ENCODE data around the gene LRMDA. TPM values are rescaled to one million over a fixed set of nuclear protein-coding genes. Genes with fewer than 3 reads are reported as not detected.

The LRMDA gene
- total and polyA plus RNA-seq, 2 of the 13 experiments (the other 11 are each of a cell fraction or from before 2014, with no cell fraction given) = 13.4 to 22.0 TPM

- TF ChIP-seq ATRX (CRISPR knock-in tag; IDR thresholded peaks at IDR 0.05; ENCODE audit: borderline replicate concordance) (no peak), LBX2 (CRISPR knock-in tag; IDR thresholded peaks at IDR 0.05; ENCODE audit: borderline replicate concordance) (no peak), ISX (CRISPR knock-in tag; conservative IDR thresholded peaks at IDR 0.05) (no peak), THAP7 (CRISPR knock-in tag; IDR thresholded peaks at IDR 0.05) (no peak)
- TF ChIP-seq, protein P1, sequence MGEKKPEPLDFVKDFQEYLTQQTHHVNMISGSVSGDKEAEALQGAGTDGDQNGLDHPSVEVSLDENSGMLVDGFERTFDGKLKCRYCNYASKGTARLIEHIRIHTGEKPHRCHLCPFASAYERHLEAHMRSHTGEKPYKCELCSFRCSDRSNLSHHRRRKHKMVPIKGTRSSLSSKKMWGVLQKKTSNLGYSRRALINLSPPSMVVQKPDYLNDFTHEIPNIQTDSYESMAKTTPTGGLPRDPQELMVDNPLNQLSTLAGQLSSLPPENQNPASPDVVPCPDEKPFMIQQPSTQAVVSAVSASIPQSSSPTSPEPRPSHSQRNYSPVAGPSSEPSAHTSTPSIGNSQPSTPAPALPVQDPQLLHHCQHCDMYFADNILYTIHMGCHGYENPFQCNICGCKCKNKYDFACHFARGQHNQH (CRISPR knock-in tag; IDR thresholded peaks at IDR 0.05) = no peak
Observed at GRCh38 chr10:75688506-75689300, 257.3 kb downstream of the LRMDA start (continued).

- CTCF ChIA-PET (ENCODE audit: low intra/inter-chr PET ratio, low total read pairs) = no interaction called here
- BruUV-seq (replicated peaks) = no TSS peak
- DNase-seq (ENCODE audit: low spot score) = no peak
- in situ Hi-C loops (cut with HindIII; ENCODE audit: extremely low pct_ligation_motif_present, low pct_unique_long_range_greater_than_20kb) = no loop called here
- Histone ChIP-seq H3K9me3 (ENCODE audit: low read length) (no peaks in the 10 kb centered on the region), H3K4me2 (ENCODE audit: low read depth, low read length) (no peak overlapping the region), H3K27ac (ENCODE audit: extremely low read length, insufficient read depth, low read length) (no peak overlapping the region), H2AFZ (ENCODE audit: low read length) (no peak overlapping the region), H3K79me2 (ENCODE audit: insufficient read depth, low read length) (no peaks in the 10 kb centered on the region), H4K20me1 (ENCODE audit: insufficient read depth, low read length) (no peaks in the 10 kb centered on the region), H3K9ac (ENCODE audit: insufficient read depth, low read depth, low read length) (no peak overlapping the region), H3K4me3 (replicated peaks in 1 of 3; ENCODE audit: insufficient read depth in 1 of 3, low read depth in 2 of 3, low read length in 3 of 3) (no peak overlapping the region), H3K36me3 (replicated peaks in 1 of 2; ENCODE audit: control insufficient read depth in 1 of 2, insufficient read depth in 2 of 2, low read length in 2 of 2) (no peaks in the 10 kb centered on the region), H3K27me3 (ENCODE audit: control insufficient read depth in 1 of 2, insufficient read depth in 2 of 2, low read length in 2 of 2) (no peaks in the 10 kb centered on the region), H3K4me1 (ENCODE audit: insufficient read depth, low read length) (peaks cover 10% of the 10 kb centered on the region; the same call in 1 of the 2 replicates)
- no peak for ATAC-seq
- 98% methylated on average over 6 of the region's 6 CpGs for WGBS (ENCODE audit: low lambda C conversion rate)
- intact Hi-C loops (cut with micrococcal nuclease; ENCODE audit: unreplicated experiment) = no loop called here
- no peak for FAIRE-seq
- POLR2A ChIA-PET = no interaction called here
- TF ChIP-seq PCBP1 (IDR thresholded peaks at IDR 0.05; ENCODE audit: borderline replicate concordance, low read depth, low read length) = no peak
- TF ChIP-seq KLF6 (CRISPR knock-in tag; IDR thresholded peaks at IDR 0.05) = no peak
- TF ChIP-seq HIC2 (CRISPR knock-in tag; IDR thresholded peaks at IDR 0.05; ENCODE audit: low read depth) = no peak
- no peak for TF ChIP-seq ZNF672 (CRISPR knock-in tag; IDR thresholded peaks at IDR 0.05)
- TF ChIP-seq, protein P2, sequence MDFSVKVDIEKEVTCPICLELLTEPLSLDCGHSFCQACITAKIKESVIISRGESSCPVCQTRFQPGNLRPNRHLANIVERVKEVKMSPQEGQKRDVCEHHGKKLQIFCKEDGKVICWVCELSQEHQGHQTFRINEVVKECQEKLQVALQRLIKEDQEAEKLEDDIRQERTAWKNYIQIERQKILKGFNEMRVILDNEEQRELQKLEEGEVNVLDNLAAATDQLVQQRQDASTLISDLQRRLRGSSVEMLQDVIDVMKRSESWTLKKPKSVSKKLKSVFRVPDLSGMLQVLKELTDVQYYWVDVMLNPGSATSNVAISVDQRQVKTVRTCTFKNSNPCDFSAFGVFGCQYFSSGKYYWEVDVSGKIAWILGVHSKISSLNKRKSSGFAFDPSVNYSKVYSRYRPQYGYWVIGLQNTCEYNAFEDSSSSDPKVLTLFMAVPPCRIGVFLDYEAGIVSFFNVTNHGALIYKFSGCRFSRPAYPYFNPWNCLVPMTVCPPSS (IDR thresholded peaks at IDR 0.05) = no peak
- no peak for TF ChIP-seq RBFOX2 (IDR thresholded peaks at IDR 0.05; ENCODE audit: low read depth, low read length)
- TF ChIP-seq, protein P3, sequence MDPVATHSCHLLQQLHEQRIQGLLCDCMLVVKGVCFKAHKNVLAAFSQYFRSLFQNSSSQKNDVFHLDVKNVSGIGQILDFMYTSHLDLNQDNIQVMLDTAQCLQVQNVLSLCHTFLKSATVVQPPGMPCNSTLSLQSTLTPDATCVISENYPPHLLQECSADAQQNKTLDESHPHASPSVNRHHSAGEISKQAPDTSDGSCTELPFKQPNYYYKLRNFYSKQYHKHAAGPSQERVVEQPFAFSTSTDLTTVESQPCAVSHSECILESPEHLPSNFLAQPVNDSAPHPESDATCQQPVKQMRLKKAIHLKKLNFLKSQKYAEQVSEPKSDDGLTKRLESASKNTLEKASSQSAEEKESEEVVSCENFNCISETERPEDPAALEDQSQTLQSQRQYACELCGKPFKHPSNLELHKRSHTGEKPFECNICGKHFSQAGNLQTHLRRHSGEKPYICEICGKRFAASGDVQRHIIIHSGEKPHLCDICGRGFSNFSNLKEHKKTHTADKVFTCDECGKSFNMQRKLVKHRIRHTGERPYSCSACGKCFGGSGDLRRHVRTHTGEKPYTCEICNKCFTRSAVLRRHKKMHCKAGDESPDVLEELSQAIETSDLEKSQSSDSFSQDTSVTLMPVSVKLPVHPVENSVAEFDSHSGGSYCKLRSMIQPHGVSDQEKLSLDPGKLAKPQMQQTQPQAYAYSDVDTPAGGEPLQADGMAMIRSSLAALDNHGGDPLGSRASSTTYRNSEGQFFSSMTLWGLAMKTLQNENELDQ (CRISPR knock-in tag; IDR thresholded peaks at IDR 0.05; ENCODE audit: borderline replicate concordance) = no peak
- TF ChIP-seq, protein P1 (CRISPR knock-in tag; IDR thresholded peaks at IDR 0.05) = no peak
Observed at GRCh38 chr10:75693489-75693888, 262.1 kb downstream of the LRMDA start.

Measured in HepG2 (cell line).